ENCODE data around the gene MCF2L2.

DNA sequence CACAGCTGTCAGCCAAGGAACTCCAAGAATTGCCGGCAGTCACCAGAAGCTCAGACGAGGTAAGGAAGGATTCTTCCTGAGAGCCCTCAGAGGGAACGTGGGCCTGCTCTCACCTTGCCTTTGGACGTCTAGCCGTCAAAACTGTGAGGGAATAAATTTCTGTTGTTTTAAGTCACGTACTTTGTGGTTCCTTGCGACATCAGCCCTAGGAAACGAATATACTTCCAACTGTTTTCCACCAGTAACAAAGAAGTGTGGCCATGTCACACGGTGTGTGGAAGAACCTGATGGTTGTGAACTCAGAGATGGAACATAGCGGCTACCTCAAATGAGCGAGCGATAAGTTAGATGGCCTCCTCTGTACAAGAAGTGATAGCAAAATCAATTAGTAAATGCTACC is 216.3 kb downstream of the MCF2L2 start:
- no peak for TF ChIP-seq POLR2A (IDR thresholded peaks at IDR 0.05; ENCODE audit: low read length)
- no peak for TF ChIP-seq CEBPB (IDR thresholded peaks at IDR 0.05)
- TF ChIP-seq ZFP36 (IDR thresholded peaks at IDR 0.05; ENCODE audit: borderline replicate concordance, partially characterized antibody) = no peak
- no peak for TF ChIP-seq FOXS1 (CRISPR knock-in tag; IDR thresholded peaks at IDR 0.05)
- TF ChIP-seq, protein P1, sequence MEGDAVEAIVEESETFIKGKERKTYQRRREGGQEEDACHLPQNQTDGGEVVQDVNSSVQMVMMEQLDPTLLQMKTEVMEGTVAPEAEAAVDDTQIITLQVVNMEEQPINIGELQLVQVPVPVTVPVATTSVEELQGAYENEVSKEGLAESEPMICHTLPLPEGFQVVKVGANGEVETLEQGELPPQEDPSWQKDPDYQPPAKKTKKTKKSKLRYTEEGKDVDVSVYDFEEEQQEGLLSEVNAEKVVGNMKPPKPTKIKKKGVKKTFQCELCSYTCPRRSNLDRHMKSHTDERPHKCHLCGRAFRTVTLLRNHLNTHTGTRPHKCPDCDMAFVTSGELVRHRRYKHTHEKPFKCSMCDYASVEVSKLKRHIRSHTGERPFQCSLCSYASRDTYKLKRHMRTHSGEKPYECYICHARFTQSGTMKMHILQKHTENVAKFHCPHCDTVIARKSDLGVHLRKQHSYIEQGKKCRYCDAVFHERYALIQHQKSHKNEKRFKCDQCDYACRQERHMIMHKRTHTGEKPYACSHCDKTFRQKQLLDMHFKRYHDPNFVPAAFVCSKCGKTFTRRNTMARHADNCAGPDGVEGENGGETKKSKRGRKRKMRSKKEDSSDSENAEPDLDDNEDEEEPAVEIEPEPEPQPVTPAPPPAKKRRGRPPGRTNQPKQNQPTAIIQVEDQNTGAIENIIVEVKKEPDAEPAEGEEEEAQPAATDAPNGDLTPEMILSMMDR (IDR thresholded peaks at IDR 0.05) = no peak
- TF ChIP-seq SMC3 (IDR thresholded peaks at IDR 0.05) = no peak
- TF ChIP-seq, protein P2, sequence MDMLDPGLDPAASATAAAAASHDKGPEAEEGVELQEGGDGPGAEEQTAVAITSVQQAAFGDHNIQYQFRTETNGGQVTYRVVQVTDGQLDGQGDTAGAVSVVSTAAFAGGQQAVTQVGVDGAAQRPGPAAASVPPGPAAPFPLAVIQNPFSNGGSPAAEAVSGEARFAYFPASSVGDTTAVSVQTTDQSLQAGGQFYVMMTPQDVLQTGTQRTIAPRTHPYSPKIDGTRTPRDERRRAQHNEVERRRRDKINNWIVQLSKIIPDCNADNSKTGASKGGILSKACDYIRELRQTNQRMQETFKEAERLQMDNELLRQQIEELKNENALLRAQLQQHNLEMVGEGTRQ (IDR thresholded peaks at IDR 0.05) = no peak
- TF ChIP-seq HOXA7 (CRISPR knock-in tag; IDR thresholded peaks at IDR 0.05) = no peak
- TF ChIP-seq TFCP2L1 (CRISPR knock-in tag; IDR thresholded peaks at IDR 0.05) = no peak
- no peak for TF ChIP-seq BHLHE40 (IDR thresholded peaks at IDR 0.05; ENCODE audit: low read depth, low read length)
- TF ChIP-seq, protein P3, sequence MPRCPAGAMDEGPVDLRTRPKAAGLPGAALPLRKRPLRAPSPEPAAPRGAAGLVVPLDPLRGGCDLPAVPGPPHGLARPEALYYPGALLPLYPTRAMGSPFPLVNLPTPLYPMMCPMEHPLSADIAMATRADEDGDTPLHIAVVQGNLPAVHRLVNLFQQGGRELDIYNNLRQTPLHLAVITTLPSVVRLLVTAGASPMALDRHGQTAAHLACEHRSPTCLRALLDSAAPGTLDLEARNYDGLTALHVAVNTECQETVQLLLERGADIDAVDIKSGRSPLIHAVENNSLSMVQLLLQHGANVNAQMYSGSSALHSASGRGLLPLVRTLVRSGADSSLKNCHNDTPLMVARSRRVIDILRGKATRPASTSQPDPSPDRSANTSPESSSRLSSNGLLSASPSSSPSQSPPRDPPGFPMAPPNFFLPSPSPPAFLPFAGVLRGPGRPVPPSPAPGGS (IDR thresholded peaks at IDR 0.05) = no peak
- TF ChIP-seq NFE2L2 (conservative IDR thresholded peaks at IDR 0.05; ENCODE audit: low read length) = no peak
- TF ChIP-seq, protein P4, sequence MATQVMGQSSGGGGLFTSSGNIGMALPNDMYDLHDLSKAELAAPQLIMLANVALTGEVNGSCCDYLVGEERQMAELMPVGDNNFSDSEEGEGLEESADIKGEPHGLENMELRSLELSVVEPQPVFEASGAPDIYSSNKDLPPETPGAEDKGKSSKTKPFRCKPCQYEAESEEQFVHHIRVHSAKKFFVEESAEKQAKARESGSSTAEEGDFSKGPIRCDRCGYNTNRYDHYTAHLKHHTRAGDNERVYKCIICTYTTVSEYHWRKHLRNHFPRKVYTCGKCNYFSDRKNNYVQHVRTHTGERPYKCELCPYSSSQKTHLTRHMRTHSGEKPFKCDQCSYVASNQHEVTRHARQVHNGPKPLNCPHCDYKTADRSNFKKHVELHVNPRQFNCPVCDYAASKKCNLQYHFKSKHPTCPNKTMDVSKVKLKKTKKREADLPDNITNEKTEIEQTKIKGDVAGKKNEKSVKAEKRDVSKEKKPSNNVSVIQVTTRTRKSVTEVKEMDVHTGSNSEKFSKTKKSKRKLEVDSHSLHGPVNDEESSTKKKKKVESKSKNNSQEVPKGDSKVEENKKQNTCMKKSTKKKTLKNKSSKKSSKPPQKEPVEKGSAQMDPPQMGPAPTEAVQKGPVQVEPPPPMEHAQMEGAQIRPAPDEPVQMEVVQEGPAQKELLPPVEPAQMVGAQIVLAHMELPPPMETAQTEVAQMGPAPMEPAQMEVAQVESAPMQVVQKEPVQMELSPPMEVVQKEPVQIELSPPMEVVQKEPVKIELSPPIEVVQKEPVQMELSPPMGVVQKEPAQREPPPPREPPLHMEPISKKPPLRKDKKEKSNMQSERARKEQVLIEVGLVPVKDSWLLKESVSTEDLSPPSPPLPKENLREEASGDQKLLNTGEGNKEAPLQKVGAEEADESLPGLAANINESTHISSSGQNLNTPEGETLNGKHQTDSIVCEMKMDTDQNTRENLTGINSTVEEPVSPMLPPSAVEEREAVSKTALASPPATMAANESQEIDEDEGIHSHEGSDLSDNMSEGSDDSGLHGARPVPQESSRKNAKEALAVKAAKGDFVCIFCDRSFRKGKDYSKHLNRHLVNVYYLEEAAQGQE (IDR thresholded peaks at IDR 0.05) = no peak
